G401 (cell line): ENCODE measurements around the gene AKAP9. TPM values are rescaled to one million over a fixed set of nuclear protein-coding genes. Genes with fewer than 3 reads are reported as not detected.
"Not testable (repeated sequence)": the region's sequence is repeated elsewhere in the genome, so short reads cannot be mapped to it uniquely, and the experiment has no call there.

ENCODE experiments used
- DNase-seq: peaks from one replicate; pipeline ENCODE4 v3.0.0-alpha.2; 2015; ENCODE audit warnings: low spot score
- in situ Hi-C: cut with HindIII; loops from 2 replicates; pipeline ENCODE4 v1.10.0; 2016; ENCODE audit warnings: low sequenced_read_pairs, mixed read lengths
- total RNA-seq: library from RNA; depleted of rRNA; stranded (reverse); fragments of >200 nt; shearing (Covaris generic); gene quantifications from 2 replicates; pipeline ENCODE4 v1.2.3, GENCODE V29; 2014; rRNA removed

The AKAP9 gene
- 15.4 and 20.4 TPM in 2 replicates for total RNA-seq

GRCh38 chr7:91940572-91941341, at the start of gene AKAP9:
TSS of gene AKAP9 (plus strand) at chr7:91940862. CDS start at chr7:91941100, 238 bp downstream.
- in situ Hi-C loops = no loop called here
- DNase-seq = peak; percentile 91

GRCh38 chr7:91892099-91892705, 48.5 kb upstream of the AKAP9 start:
- in situ Hi-C loops = no loop called here
- no peak for DNase-seq

GRCh38 chr7:91892821-91893340, 47.8 kb upstream of the AKAP9 start:
- in situ Hi-C loops = no loop called here
- no peak for DNase-seq

DNA sequence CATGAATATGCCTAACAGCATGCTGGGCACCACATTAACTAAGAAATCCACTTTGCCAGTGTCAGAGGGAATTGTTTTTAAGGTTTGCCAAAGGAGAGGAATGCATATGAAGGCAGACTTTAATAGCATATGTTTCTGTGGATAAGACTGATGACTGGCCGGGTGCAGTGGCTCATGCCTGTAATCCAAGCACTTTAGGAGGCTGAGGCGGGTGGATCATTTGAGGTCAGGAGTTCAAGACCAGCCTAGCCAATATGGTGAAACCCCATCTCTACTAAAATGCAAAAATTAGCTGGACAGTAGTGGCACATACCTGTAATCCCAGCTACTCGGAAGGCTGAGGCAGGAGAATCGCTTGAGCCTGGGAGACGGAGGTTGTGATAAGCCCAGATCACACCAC, 47.0 kb upstream of the AKAP9 start:
- DNase-seq, in situ Hi-C loops: not testable (repeated sequence)

DNA sequence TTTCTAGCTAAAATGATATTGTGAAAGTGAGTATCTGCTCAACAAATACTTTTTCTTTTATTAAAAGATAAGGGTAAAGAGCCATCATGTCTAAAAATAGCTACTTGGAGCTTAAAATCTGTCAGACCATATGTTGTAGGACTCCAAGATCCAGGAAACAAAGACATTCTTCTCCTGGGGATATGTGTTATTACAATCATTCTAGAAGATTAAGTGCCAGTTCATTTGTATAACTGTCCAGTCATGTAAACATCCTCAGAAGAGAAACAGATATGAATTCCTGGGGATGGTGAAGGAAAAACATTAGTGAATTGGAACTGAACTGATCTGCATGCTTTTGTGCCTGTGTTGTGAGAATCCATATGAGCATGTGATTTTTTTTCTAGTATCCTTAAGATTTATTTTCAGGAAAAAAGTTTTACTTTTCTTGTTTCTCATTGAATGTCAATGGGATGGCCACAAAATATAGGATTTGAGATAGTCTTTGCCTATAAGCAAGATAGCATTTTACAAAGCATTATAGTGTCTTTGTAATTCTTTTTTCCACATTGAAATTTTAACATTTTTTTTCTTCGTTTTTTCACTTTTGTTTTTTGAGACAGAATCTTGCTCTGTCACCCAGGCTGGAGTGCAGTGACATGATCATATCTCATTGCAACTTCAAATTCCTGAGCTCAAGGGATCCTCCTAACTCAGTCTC, 45.7 kb upstream of the AKAP9 start:
- in situ Hi-C loops = no loop called here
- peak; percentile 29 for DNase-seq

GRCh38 chr7:91898240-91898992, 42.2 kb upstream of the AKAP9 start:
- in situ Hi-C loops = no loop called here

DNA sequence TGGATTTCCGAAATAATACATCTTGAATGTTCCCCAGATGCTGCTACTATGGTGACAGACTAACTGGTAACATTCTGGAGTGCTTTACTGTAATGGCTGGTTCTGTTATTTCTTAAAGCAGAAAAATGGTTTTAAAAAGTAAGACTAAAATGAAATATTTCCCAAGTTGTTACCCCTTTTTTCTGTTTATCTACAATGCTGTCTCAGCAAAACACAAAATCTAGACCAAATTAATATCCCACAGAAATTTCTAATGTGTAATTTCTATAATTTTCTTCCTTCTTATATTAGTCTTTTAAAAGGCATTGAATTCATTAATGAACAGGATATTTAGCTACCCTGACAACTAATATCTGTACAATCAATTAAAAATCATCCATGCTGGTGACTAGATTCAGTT, 41.1 kb upstream of the AKAP9 start:
- in situ Hi-C loops = no loop called here
- no peak for DNase-seq

More at GRCh38 chr7:91898240-91898992, 42.2 kb upstream of the AKAP9 start:
- DNase-seq = no peak

DNA sequence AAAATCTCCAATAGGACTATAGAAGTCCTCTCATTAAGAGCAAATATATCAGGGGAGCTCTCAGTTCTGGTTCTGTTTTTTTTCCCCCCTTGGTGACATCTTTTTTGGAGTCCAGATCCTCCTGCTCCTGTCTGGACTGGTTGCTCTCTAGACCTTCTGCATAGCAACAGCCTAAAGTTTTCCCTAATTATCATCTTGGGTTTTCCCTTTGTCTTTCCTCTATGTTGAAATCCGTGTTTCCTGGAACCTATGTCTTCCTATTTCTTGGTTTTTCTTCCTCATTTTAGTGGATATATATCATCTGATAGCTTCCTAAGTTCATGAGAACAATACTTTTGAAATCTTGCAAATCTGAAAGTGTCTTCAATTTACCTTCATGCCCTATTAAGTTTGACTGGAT, 30.5 kb upstream of the AKAP9 start:
- no peak for DNase-seq
- in situ Hi-C loops = no loop called here

GRCh38 chr7:91911121-91911520, 29.5 kb upstream of the AKAP9 start:
- DNase-seq = no peak
- in situ Hi-C loops = no loop called here

DNA sequence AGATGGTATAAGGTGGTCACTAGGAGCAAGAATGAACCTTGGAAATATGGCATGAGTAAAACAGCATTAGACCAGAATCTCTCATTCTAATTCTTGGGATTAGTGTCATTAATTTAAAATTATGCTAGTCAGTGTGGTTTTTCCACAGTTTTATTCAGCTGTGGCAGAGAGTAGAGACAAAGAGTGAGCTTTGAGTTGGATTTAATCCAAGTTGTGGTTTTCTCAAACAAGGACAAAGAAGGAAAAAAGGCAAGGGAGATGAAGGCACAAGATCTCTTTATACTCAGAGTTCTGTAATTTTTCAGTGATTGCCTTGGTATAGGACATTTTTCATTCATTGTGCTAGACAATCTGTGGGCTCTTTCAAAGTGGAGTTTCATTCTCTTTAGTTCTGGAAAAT, 28.2 kb upstream of the AKAP9 start:
- DNase-seq = no peak
- in situ Hi-C loops = no loop called here

DNA sequence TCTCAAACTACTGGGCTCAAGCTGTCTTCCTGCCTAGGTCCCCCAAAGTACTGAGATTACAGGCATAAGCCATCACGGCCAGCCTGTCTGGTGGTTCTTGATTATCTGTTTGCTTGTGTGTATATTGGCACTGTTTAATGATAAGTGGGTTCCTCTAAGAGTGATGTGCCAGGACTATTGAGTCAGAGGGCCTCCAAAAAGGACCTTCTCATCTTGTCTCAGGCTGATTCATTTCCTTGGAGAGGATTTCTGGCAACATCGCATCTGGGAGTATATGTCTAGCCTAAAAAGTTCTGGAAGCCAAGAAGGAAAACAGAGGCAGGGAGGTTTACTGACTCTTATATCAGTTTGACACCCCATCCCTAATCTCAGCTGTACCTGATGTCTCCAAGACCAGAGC, 27.1 kb upstream of the AKAP9 start:
- in situ Hi-C loops = no loop called here
- DNase-seq = no peak

DNA sequence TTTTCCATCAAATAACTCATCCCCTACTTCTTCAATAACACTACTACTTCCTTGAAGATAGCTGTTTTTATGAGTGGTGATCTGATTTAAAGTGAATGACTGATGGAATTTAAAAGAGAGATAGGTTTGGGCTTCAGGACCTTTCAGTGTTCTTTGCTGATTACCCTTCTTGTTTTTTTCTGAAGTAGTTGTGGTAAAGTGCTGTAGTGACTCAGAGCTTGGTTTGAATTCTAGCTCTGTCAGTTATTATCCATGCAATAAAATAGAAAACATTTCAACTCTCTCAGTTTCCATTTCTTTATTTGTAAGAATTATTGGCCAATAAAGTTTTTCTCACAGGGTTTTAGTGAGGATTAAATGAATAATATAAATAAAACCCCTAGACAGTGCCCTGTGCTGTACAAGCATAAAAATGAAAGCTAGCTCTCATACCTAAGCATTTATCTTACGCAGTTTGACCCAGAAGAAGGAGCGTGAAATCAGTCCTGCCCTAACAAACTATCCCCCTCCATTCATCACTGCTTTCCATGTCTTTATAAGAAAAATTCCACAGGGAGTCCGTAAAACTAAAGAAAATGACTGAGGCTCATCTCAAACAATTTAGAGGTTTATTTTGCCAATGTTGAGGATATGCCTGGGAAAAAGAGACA, 25.1 kb upstream of the AKAP9 start:
- in situ Hi-C loops = no loop called here
- no peak for DNase-seq

DNA sequence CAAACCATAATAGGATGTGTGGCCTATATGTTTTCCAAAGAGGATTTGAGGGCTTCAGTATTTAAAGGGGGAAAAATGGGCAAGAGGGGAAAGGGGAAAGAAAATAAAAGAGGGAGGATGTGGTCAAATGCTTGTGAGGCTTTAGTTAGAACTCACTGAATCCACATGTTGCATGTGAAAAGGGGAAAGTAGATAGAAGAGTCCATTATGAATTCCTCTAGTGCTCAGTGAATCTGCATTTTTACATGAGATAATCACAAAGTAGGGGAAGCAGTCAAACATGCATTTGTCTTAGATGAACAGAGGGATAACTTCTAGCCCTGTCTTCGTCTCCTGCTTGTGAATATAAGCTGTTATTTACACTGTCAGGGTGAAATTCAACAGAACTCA, 24.6 kb upstream of the AKAP9 start:
- DNase-seq = no peak
- in situ Hi-C loops = no loop called here

DNA sequence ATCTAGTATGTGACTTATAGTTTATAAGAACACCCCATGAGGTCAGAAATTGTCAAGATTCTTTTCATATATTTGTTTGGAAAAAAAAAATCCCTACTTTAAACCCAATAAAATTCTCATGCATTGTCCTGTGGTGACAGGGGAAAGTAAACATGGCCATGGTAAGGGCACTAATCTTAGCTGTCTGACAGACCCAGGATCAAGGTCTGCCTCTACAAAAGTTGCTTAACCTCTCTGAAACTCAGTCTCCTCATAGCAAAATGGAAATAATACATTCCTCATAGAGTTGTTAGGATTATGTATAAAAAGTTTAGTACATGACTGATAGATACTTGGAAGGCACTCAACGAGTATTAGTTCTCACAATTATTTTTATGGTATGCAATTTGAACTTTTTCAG, 22.3 kb upstream of the AKAP9 start:
- no peak for DNase-seq
- in situ Hi-C loops = no loop called here

DNA sequence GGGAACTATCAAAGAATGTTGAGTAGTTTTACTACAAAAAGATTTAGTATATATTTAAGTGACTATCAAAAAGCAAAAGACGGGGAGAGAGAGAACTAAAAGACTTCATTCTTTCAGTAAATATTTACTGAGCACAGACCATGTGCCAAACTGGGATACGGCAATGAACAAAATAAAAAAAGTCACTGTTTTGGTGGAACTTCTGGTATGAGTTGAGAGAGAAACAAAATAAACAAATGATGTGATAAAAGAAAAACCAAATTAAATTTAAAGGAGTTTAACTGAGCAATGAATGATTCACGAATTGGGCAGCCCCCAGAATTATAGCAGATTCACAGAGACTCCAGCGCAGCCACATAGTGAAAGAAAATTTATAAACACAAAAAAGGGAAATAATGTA, 17.8 kb upstream of the AKAP9 start:
- no peak for DNase-seq
- in situ Hi-C loops = no loop called here

DNA sequence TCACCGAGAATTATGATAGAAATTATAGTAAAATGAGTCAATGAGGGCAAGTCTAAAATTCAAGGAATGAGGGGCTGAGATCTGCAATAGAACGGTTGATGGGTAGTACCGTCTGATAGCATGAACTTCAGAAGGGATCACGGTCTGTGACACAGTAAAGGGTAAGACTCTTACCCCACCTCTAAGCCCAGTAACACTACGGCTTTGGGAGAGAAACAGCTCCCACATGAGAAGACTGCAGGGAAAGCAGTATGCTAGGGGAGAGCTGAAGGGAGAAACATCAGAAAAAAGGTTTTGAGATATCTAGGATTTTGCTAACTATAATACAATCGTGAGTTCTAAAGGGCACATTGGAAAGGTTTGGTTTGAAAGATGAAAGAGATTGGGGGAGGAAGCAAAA, 12.8 kb upstream of the AKAP9 start:
- DNase-seq = no peak
- in situ Hi-C loops = no loop called here

- in situ Hi-C loops = no loop called here
- DNase-seq = no peak
Measured at GRCh38 chr7:91929463-91929862, 11.2 kb upstream of the AKAP9 start.

- in situ Hi-C loops = no loop called here
- peak; percentile 65 for DNase-seq
Measured at GRCh38 chr7:91940171-91940570, 491 bp upstream of the AKAP9 start.

DNA sequence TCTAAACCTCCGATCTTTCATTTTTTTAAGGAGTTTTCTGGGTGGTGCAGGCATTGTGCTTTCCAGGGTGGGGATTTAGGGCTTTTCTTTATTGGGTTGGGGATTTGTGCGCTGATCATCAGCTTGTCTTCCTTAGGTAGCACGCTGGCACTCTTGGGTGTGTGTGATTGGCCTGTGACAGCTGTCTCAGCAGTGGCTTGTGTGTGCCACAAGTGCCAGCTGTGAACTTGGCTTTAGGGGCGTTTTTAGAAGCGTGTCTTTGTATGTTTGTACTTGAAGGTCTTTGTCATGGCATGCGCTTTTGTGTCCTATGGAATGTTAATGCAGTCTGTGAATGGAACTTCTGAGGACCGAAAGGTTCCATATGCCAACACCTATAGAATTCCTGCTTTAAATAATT, 788 bp downstream of the AKAP9 start:
- DNase-seq = peak; percentile 63
- in situ Hi-C loops = no loop called here
